ENCODE results near the gene SRGAP3.

SRGAP3 gene

DNA sequence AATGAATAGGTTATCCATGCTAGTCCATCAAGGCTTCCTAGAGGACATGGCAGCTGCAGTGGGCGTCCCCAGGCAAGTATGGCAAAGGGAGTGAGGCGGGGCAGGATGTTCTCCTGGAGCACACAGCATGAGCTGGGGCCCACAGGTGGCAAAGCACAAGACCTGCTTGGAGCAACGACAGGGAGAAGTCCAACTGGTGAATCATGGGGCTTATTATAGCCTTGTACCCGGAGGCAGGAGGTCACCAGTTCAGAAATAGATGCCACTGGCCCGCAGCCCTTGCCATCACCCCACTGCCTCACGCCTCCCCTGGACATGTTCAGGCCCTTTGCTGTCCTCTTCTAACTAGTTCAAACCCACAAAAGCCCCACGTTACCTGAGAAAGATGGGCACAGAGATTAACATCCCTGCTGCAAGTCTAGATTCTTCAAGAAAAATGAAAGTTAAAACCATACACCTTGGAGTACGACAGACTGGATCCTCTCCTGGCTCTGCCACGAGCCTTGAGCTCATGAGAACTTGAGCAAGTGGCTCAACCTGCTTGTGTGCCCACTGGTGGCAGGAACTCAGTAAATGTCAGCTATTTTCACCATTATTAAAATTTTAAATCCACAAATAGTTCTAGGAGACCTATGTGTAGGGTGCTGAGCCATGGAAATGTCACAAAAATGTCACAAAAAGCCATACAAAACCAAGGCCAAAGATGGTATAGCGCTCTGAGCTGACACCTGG lies 1.8 kb upstream of the SRGAP3 start:
- no peak for DNase-seq

DNA sequence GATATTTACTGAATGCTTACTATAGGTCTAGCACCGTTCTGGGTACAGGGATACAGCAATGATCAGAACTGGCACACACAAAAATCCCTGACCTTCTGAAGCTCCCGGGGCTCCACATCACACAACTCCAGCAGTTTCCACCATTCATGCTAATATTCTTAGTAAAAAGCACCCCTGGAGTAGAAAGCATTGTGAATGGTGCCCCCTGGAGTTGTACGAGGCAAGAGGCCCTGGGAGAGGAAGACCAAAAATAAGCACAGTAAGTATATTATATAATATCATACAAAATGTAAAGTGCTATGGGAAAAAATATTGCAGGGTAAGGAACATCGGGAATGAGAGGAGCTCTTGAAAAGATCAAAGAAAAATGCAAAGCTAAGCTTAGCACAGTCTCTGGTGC lies 790 bp upstream of the SRGAP3 start:
- DNase-seq, result no peak

DNA sequence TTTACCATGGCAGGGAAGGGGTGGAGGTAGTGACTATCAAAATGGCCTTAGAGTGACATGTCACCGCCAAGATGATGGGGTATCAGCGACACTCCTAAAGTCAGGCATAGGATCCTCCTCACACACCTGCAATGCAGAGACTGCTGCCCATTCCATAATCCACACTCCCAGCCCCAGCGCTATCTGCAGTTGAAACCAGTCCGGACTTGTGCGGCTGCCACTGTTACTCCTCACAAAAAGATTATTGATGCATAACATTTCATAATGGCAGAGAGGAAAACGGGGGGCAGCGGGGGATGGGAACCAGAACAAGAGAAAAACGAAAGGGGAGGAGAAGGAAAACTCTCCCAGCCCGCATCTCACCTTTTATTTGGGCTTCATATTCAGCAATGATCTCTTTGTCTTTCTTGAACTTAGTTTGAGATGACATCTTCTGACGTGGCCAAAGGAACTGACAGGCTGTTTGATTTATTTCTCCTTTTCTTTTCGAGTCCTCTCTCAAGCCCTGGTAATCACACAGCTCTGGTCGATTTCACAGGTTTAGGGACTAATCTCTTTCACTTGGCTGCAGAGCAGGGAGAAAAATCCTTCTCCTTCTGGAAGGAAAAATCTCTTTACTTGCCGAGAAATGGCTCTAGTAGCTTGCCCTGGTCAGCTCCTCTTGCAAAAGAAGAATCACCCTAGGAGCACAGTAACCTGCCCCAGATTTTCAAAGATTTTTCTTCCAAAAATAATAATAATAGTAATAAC lies 749 bp downstream of the SRGAP3 start:
- DNase-seq, result no peak

DNA sequence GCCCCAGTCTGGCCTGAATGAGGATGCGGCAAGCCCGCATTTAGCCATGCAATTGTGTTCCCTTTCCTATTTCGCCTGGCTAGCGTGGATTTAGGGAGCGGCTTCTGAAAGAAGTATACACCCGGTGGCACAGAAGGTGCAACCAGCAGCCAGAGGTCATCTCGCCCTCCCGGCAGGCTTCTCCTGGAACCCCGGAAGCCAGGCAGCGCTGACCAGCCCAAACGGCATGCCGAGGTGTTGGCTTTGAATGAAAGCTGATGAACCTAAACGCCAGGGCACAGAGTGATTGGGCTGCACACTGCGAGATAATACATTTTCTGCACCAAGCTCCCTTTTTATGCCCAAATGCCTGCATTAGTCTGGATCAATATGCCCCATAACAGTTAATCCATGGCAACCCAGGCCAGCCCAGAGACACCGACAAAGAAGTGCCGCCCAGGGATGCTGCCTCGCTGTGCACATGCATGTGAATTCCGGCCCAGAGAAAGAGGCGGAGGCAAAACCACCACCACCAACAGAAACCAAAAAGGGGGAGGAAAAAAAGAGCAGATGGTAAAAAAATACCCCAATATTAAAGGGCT lies 1.4 kb downstream of the SRGAP3 start:
- DNase-seq, result peak; percentile 21

DNA sequence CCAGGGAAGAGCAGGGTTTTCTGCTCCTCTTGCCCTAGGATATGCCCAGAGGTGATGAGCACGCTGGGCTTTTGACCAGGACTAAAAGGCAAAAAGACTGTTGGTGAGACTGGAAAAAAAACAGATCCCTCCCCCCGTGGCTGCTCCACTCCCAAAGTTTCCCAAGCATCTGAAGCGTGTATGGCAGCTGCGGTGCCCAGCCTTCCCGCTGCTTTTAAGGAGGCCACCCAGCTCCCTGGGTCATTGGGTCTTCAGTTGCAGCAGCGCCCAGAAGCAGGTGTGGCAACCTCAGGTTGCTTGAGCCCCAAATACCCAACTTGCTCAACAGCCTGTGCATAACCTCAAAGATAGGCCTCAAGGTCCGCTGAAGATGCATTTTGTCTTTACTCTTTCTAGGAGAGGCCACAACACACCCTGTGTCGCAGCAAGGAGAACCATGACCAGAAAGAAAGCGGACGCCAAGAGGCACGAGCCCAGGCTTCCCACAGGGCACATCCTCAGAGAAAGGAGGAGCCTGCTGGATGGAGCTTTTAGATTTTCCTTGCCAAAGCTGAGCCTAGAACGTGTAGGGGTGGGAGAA lies 2.0 kb downstream of the SRGAP3 start:
- no peak for DNase-seq

- no peak for DNase-seq
Observed at GRCh38 chr3:9246189-9246588, 3.3 kb downstream of the SRGAP3 start.

DNA sequence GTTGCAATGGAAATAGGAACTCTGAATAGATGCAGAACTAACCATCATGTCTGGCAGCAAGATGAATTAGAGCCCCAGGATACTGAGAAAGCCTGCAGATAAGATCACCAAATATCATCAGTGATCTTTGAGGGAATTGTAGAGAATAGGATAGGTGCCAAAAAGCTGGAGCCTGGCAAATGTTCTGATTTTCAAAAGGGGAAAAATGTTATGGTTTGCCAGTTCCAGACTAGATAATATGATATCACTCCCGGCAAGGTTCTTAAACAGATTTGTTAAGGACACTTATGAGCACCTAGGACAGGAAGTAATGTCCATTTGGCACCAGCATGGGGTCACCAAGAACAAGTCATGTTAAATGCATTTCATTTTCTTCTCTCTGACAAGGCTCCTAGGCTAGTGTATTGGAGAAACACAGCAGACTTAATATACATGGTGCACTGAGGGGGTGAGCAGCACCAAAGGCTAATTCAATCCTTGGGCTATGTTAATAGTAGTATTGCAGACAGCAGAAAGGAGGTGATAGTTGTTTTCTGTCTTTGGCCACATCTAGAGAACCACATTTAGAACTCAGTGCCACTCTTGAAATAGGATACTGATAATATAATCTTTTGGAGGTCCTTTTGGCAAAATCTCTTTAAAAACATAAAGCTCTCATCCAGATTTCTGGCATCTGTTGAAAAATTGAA lies 4.8 kb downstream of the SRGAP3 start:
- DNase-seq, result no peak

DNA sequence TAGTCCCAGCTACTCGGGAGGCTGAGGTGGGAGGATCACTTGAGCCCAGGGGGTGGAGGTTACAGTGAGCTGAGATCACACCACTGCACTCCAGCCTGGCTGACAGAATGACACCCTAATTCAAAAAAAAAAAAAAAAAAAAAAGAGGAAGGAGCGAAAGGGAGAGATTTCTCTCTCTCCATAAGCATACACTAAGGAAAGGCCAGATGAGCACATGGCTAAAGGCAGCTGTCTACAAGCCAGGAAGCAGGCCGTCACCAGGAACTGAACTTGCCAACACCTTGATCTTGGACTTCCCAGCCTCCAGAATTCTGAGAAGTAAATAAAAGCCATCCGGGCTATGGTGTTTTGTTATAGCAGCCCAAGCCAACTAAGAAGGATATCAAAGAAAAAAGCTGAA lies 7.5 kb downstream of the SRGAP3 start:
- DNase-seq, result no peak

DNA sequence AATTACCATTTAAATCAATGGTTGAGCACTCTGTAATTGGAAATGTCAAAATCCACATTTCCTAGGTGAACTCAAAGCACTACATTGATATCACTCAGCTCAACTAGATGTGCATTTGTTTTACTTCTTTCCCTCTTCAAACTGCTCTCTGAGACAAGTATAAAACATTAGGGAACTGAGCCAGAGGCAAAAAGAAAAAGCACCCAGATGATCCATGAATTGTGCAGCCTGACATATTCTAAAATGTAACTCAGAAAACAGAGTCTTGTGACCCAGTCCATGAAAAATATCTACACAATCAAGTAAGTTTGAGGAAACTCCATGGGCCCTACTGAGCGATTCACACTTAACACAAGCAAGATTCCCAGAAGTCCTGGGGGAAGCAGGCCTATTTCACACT lies 9.8 kb downstream of the SRGAP3 start:
- no peak for DNase-seq

DNA sequence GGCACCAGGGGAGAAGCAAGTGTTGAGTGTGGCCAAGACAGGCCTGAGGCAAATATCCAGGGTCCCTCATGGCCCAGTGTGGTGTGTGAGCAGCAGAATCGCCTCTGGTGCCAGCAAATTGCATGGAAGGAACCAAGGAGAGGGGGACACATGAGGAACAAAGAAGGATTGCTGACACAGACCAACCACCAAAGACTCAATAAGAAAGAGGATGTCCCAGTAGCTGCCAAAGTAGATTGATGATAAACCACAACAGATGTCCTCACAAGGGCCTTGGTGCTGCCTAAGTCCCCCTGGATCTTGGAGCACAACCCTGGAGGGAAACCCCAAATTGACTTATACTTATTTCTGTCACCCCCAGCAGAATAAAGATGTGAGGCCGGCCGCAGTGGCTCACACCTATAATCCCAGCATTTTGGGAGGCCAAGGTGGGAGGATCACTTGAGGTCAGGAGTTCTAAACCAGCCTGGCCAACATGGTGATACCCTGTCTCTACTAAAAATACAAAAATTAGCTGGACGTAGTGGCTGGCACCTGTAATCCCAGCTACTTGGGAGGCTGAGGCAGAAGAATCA lies 10.6 kb downstream of the SRGAP3 start:
- DNase-seq, result no peak

DNA sequence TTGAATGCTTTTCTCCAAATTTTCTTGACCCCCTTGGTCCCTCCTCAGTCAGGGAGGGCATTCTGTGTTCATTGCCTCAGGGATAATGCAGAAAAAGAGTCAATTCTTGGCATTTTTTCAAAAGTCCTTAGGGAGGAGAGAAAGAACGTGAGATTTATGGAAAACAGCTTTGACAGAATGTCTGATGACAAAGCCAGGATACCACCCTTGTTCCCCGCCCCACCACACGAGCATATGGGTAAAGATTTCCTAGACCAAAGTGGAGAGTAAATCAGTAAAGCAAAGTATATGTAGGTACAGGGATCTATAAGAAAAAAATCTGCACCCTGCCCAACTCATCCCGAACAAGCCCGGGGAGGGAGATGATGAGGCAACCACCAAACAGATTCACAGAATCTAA lies 11.2 kb downstream of the SRGAP3 start:
- DNase-seq, result no peak

DNA sequence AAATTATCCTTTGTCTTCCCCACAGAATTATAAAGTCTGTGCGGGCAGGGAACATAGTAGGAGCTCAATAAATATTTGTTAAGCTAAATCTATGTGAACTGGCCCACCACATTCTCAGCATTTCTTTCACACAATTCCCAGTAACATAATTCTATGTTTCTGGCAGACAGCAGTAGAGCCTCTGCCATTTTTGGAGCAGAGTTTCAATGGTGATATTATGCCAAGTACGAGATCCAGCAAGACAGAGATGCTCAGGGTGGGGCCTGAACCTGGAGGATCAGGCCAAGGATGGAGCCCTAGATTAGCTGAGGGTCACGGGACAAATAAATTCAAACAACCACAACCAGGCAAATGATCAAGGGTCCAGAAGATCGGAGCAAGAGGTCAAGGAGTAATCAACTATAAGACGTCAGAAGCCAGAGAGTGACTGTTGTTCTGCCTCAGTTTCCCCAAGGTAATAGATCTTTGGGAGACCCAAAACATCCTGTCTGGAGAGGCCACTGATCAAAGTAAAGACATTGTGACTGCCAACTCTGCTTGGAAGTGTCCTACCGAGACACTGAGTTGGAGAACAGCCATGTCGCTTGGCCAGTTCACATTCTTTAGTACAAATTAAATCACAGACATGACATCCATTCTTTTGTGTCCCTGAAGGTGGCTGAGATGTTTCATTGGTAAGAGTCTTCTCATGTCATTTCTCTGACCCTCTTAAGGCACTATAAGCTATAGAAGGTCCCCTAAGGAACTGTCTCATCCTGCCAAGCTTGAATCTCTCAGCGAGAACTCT lies 15.4 kb downstream of the SRGAP3 start:
- DNase-seq, result no peak

GRCh38 chr3:9233101-9233500 lies 16.3 kb downstream of the SRGAP3 start:
- DNase-seq, result no peak

- no peak for DNase-seq
Observed at GRCh38 chr3:9231937-9232336, 17.5 kb downstream of the SRGAP3 start.

DNA sequence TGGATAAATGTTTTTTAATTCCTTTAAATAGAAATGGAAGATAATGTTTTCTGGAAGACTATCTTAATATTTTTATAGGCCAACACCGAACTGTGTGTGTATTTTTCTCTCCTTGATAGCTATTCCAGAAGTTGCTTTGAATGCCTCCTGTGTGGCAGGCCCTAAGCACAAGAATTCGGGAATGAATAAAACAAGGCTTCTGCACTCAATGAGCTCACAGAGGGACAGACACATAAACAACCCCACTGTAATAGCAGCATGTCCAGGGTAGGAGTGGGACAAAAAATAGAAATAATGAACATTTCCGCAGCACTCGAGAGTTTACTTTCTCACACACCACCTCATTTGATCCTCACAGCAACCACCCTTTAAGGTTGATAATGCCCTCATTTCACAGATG lies 18.0 kb downstream of the SRGAP3 start:
- no peak for DNase-seq

DNA sequence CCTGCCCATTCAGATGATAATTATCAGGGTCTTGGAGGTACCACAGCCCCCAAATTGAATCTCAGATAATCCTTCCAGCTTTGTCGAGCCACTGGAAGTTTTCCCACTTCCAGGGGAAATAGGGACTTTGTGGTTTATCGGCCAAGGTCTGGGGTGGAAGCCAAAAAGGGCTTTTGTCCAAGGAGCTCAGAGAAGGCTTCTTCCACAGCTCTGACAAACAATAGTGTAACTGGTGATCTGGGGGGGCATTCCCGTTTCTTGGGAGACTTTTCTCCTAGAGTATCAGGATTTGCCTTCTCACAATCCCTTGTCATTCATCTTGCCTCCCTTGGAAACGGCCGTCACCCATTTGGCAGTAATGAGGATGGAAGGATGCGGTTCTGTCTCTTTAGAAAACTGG lies 18.4 kb downstream of the SRGAP3 start:
- no peak for DNase-seq

DNA sequence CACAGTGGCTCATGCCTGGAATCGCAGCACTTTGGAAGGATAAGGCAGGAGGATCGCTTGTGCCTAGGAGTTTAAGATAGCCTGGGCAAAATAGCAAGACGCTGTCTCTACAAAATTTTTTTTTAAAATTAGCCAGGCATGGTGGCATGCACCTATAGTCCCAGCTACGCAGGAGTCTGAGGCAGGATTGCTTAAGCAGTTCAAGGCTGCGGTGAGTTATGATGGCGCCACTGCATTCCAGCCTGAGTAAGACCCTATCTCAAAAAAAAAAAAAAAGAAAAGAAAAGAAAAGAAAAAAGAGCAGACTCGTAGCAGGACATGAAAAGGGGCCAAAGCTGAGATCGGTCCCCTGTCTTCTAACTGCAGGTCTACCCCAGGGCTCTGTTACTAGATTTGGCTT lies 18.9 kb downstream of the SRGAP3 start:
- DNase-seq, result no peak

GRCh38 chr3:9229879-9230278 lies 19.6 kb downstream of the SRGAP3 start:
- DNase-seq, result no peak

GRCh38 chr3:9229325-9229724 lies 20.1 kb downstream of the SRGAP3 start:
- no peak for DNase-seq

DNA sequence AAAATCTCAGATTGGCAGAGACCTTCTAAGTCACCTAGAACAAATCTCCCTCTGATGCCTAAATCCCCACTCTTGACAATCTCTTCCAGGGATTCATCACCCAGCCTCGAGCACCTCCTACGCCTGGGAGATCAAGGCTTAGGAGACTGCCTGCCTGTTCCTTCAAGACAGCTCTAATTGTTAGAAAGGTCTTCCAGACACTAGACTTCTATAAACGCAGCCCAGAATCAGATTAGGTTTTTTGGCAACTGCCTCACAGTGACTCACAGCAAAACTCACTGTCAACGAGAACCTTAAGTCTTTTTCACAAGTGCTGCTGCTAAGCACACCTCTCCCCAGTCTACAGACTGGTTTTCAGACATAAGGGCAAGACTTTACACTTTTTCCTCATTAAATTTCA lies 23.1 kb downstream of the SRGAP3 start:
- DNase-seq, result no peak

DNA sequence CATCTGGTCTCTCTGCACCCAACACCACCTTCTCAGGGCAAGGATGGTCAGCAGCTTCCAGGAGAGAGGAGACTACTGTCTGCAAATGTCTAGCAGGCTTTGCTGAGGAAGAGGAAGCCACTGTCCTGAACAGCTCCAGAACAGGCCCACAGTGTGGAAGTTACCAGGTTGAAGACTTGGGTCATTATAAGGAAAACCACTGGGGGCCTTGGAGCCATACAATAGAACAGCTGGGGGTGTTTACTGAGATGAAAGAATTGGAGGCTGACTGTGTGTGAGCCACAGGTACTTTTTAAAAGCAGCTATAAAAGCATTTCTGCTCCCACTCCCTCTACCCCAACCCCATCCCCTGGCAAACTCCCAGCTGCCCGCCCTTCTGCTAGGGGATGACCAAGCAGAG lies 24.2 kb downstream of the SRGAP3 start:
- DNase-seq, result no peak

- DNase-seq, result no peak
Observed at GRCh38 chr3:9224490-9224889, 25.0 kb downstream of the SRGAP3 start.

Data from CD4-positive, alpha-beta T cell treated with Interleukin-6 for 4 hours (primary cell).